Omental fat pad (tissue), 4 donors: ENCODE results near the gene TMPRSS12. TPM values are rescaled to one million over a fixed set of nuclear protein-coding genes. Genes with fewer than 3 reads are reported as not detected.

Source experiments
- ATAC-seq: fragments of 150-250 bp; one replicate; pipeline ENCODE4 v1.9.1; 2016; ENCODE audit warnings: mild to moderate bottlenecking, moderate library complexity; ENCODE audit not compliant: low FRiP score
- DNase-seq: peaks from one replicate; pipeline ENCODE4 v3.0.0-alpha.2; 2019; ENCODE audit warnings: low spot score
- CTCF ChIP-seq, 3 donors: fragments of 450-650 bp; IDR thresholded peaks; one replicate each; pipeline ENCODE4 v1.5.1; 2016 to 2017; ENCODE audit warnings: antibody characterized with exemption in 3 of 3, mild to moderate bottlenecking in 3 of 3, moderate library complexity in 2 of 3
- total RNA-seq, 4 donors: library from RNA; depleted of rRNA; stranded (reverse); fragments of >200 nt; gene quantifications; one replicate each; pipeline ENCODE4 v1.1.0, GENCODE V29; 2016

The TMPRSS12 gene
- total RNA-seq, 4 donors from 2014 or later: not detected

DNA sequence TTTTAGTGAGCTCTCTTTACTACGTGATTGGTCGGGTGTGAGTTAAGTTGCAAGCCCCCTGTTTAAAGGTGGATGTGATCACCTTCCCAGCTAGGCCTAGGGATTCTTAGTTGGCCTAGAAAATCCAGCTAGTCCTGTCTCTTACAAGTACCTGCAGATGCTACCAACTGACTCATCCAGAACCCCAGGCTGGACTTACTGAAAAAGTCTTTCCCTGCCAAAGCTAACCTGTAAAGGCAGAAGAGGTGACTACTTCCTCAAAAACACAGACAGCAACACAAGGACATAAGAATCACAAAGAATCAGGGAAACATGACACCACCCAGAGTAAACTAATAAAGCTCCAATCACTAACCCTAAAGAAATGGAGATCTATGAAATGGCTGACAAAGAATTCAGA is 70.5 kb downstream of the TMPRSS12 start:
- no peak for ATAC-seq
- TF ChIP-seq CTCF (IDR thresholded peaks at IDR 0.05): no peak
- DNase-seq: no peak

DNA sequence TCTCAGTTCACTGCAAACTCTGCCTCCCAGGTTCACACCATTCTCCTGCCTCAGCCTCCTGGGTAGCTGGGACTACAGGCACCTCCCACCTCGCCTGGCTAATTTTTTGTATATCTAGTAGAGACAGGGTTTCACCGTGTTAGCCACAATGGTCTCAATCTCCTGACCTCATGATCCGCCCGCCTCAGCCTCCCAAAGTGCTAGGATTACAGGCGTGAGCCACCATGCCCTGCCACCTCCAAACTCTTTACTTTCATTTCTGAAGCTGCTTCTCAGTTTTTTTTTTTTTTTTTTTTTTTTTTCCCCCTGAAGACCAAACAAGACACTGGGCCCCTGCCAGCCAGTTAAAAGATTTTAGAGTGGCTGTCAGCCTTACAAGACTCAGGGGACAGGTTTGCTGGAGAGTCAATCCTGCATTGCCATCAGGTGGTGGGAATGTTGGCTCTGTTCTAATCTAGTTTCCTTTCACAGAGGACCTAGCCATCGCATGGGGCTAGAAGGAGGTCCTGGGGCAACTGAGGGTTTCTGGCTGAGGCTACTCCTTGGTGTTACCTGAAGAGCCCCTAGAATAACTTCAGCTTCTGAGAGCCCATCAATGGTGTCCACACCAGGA is 72.3 kb downstream of the TMPRSS12 start:
- ATAC-seq (no peak), DNase-seq (no peak)
- no peak for TF ChIP-seq CTCF (IDR thresholded peaks at IDR 0.05)

DNA sequence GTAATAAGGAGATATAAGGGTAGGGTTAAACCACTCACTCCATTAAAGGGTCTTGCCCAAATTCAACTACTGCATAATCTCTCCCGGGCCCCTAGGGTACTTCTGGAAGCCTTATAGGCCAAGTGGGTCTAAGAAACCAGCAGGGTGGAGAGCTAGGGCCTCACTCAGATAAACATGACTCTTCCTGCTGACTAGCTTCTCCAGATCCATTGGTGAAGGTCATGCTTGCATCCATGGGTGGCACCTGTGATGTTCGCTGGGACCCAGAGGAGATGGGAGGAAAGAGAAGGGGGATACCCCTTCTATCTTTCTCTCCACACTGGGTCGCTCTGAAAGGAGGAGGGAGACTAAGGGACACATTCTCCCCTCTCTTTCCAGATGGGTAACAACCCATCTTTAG is 73.6 kb downstream of the TMPRSS12 start:
- no peak for DNase-seq
- no peak for ATAC-seq
- TF ChIP-seq CTCF (IDR thresholded peaks at IDR 0.05): no peak

- no peak for ATAC-seq
- no peak for DNase-seq
- TF ChIP-seq CTCF (IDR thresholded peaks at IDR 0.05): no peak
Observed at GRCh38 chr12:50918584-50919316, 76.0 kb downstream of the TMPRSS12 start.

DNA sequence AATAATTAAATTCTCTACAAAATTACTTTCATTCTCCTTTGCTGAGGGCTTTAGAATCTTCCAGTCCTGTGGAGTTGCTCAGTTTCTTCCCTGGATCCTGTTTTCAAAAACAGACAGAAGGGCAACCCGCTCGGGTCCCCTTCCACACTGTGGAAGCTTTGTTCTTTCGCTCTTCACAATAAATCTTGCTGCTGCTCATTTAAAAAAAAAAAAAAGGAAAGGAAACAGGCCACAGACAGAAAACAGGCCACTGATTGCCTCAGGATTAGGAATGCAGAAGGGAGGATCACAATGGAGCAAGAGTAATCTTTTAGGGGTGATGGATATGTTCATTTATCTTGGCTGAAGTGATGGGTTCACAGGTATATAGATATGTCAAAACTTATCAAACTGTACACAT is 80.1 kb downstream of the TMPRSS12 start:
- no peak for TF ChIP-seq CTCF (IDR thresholded peaks at IDR 0.05)
- ATAC-seq: peak; percentile 19

GRCh38 chr12:50923361-50924130 is 80.8 kb downstream of the TMPRSS12 start:
- DNase-seq (no peak), ATAC-seq (no peak)
- TF ChIP-seq CTCF (IDR thresholded peaks at IDR 0.05): no peak

More for the DNA sequence above, 80.1 kb downstream of the TMPRSS12 start:
- no peak for DNase-seq
